ENCODE measurements around the gene RESF1.

Gene RESF1

GRCh38 chr12:31950088-31950487 is 9.1 kb upstream of the RESF1 start:
- TF ChIP-seq CTCF (conservative IDR thresholded peaks at IDR 0.05; ENCODE audit: low read depth): no peak
- no peak overlapping the region for H3K27ac ChIP-seq
- ChIA-PET POLR2A (ENCODE audit: low non-redundant PET) (no interaction called here), CTCF (interaction anchor here (0.6 to 1.0 kb wide), 3 partner anchors 248 to 362 kb away, joined by 3 to 4 read pairs (median 3); no protein-coding TSS in a partner anchor)
- DNase-seq (ENCODE audit: low spot score): no peak

GRCh38 chr12:31950492-31950891 is 8.7 kb upstream of the RESF1 start:
- POLR2A ChIA-PET (ENCODE audit: low non-redundant PET): no interaction called here
- DNase-seq (ENCODE audit: low spot score): no peak
- TF ChIP-seq CTCF (conservative IDR thresholded peaks at IDR 0.05; ENCODE audit: low read depth): no peak
- CTCF ChIA-PET: interaction anchor here (0.6 to 0.7 kb wide), 2 partner anchors 78 to 362 kb away, joined by 3 to 4 read pairs; no protein-coding TSS in a partner anchor
- no peak overlapping the region for H3K27ac ChIP-seq

GRCh38 chr12:31951008-31951407 is 8.2 kb upstream of the RESF1 start:
- H3K27ac ChIP-seq: no peak overlapping the region
- CTCF ChIA-PET: interaction anchor here (0.7 kb wide), 1 partner anchor 78 kb away, joined by 3 read pairs; no protein-coding TSS in a partner anchor
- no peak for DNase-seq (ENCODE audit: low spot score)
- POLR2A ChIA-PET (ENCODE audit: low non-redundant PET): no interaction called here
- TF ChIP-seq CTCF (conservative IDR thresholded peaks at IDR 0.05; ENCODE audit: low read depth): no peak

DNA sequence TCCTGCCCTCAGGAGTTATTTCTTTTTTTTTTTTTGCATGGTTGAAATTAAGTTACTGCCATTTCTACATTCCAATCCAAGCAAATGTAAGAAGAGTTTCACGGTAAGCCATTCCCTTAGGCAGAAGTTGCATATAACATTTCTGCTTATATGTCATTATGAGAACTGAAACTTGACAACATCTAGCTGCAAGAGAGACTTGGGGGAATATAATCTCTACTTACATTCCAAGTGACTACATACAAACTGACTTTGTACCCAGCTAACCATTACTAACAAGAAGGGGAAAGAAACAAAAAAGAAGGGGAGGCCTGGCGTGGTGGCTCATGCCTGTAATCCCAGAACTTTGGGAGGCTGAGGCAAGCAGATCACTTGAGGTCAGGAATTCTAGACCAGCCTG is 7.3 kb upstream of the RESF1 start:
- TF ChIP-seq CTCF (conservative IDR thresholded peaks at IDR 0.05; ENCODE audit: low read depth): no peak
- POLR2A ChIA-PET (ENCODE audit: low non-redundant PET): no interaction called here
- DNase-seq (ENCODE audit: low spot score): no peak
- CTCF ChIA-PET: no interaction called here
- no peak overlapping the region for H3K27ac ChIP-seq

GRCh38 chr12:31952418-31952817 is 6.8 kb upstream of the RESF1 start:
- ChIA-PET POLR2A (ENCODE audit: low non-redundant PET) (no interaction called here), CTCF (no interaction called here)
- no peak for DNase-seq (ENCODE audit: low spot score)
- TF ChIP-seq CTCF (conservative IDR thresholded peaks at IDR 0.05; ENCODE audit: low read depth): no peak
- no peak overlapping the region for H3K27ac ChIP-seq

GRCh38 chr12:31954925-31955858 is 4.0 kb upstream of the RESF1 start:
- ChIA-PET POLR2A (ENCODE audit: low non-redundant PET) (no interaction called here), CTCF (interaction anchor here (0.7 kb wide), 1 partner anchor 100 kb away, joined by 6 read pairs; no protein-coding TSS in a partner anchor)
- H3K27ac ChIP-seq: no peak overlapping the region
- TF ChIP-seq CTCF (conservative IDR thresholded peaks at IDR 0.05; ENCODE audit: low read depth): no peak
- no peak for DNase-seq (ENCODE audit: low spot score)

All from RWPE1 (cell line).